Measurements from ENCODE around the gene GRIFIN. TPM values are rescaled to one million over a fixed set of nuclear protein-coding genes. Genes with fewer than 3 reads are reported as not detected.

The GRIFIN gene
- total RNA-seq, 2 donors from 2014 or later, result not detected

DNA sequence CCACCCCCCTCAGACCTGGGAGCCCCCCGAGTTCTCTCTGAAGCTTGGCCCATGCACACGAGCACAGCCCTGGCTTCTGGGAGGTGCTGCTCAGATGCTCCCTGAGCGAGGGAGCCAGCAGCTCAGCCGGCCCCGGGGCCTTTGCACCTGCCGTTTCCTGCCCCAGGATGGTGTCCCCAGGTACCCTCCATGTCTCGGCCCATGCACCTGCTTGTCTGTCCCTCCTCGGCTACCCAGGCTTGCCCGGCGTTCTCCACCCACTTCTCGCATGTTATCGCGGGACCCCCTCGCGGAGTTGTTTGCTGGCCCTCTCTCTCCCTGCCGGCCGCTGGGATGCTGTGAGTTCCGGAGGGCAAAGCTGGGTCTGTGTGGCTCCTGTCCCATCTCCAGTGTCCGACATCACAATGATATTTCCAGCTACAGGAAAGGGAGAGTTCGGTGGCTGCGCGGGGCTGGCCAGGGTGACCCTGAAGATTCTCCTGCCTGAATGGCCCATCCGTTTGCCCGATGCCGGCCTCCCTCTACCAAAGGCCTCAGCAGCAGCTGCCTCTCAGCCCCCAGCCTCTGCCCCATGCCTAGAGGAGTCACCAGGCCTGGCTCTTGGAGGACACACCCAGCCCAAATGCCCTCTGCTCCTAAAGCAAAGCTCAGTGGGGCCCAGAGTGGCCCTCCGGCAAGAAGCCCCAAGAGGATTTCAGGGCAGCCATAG lies 31.2 kb upstream of the GRIFIN start:
- Histone ChIP-seq H3K9me3 (no peaks in the 10 kb centered on the region), H3K36me3 (no peaks in the 10 kb centered on the region), H3K4me1 (replicated peaks) (peaks cover 36% of the 10 kb centered on the region), H3K27ac (peak overlapping the region; percentile 37 to 85), H3K27me3 (replicated peaks; ENCODE audit: insufficient read depth) (no peaks in the 10 kb centered on the region), H3K4me3 (no peak overlapping the region)
- intact Hi-C loops (cut with DNase I), result no loop called here
- no peak for DNase-seq (ENCODE audit: low spot score)
- TF ChIP-seq, protein P1, sequence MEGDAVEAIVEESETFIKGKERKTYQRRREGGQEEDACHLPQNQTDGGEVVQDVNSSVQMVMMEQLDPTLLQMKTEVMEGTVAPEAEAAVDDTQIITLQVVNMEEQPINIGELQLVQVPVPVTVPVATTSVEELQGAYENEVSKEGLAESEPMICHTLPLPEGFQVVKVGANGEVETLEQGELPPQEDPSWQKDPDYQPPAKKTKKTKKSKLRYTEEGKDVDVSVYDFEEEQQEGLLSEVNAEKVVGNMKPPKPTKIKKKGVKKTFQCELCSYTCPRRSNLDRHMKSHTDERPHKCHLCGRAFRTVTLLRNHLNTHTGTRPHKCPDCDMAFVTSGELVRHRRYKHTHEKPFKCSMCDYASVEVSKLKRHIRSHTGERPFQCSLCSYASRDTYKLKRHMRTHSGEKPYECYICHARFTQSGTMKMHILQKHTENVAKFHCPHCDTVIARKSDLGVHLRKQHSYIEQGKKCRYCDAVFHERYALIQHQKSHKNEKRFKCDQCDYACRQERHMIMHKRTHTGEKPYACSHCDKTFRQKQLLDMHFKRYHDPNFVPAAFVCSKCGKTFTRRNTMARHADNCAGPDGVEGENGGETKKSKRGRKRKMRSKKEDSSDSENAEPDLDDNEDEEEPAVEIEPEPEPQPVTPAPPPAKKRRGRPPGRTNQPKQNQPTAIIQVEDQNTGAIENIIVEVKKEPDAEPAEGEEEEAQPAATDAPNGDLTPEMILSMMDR (IDR thresholded peaks at IDR 0.05), result no peak
- TF ChIP-seq POLR2A (IDR thresholded peaks at IDR 0.05) (no peak), POLR2AphosphoS5 (IDR thresholded peaks at IDR 0.05) (no peak)
- WGBS, result 91% methylated on average over 26 of the region's 26 CpGs

DNA sequence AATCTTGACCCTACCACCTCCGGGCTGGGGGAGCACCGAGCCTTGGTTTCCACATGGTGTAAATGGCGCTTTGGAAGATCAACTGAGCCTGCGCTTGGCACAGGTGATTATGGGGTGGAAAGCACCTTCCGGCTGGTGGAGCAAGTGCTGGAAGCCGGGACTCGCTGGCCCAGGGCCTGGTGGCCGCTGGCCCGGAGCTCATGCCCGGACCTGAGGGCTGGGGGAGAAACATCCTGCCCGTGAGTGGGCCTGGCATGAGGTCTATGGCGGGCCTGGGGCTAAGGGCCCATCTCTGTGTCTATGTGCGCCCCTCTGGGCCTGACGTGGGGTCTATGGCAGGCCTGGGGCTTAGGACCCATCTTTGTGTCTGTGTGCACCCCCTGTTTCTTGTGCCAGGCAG lies 29.2 kb upstream of the GRIFIN start:
- Histone ChIP-seq H3K27ac (peak overlapping the region; percentile 17 to 30), H3K4me3 (no peak overlapping the region), H3K27me3 (replicated peaks; ENCODE audit: insufficient read depth) (no peaks in the 10 kb centered on the region), H3K36me3 (no peaks in the 10 kb centered on the region), H3K4me1 (replicated peaks) (peaks cover 18% of the 10 kb centered on the region), H3K9me3 (no peaks in the 10 kb centered on the region)
- TF ChIP-seq, protein P1 (IDR thresholded peaks at IDR 0.05), result peak in 1 of 4 experiments; percentile 10
- TF ChIP-seq POLR2A (IDR thresholded peaks at IDR 0.05), result no peak
- TF ChIP-seq POLR2AphosphoS5 (IDR thresholded peaks at IDR 0.05), result peak; percentile 77
- 65% methylated on average over 14 of the region's 14 CpGs for WGBS
- intact Hi-C loops (cut with DNase I), result no loop called here
- DNase-seq (ENCODE audit: low spot score), result peak; percentile 73

DNA sequence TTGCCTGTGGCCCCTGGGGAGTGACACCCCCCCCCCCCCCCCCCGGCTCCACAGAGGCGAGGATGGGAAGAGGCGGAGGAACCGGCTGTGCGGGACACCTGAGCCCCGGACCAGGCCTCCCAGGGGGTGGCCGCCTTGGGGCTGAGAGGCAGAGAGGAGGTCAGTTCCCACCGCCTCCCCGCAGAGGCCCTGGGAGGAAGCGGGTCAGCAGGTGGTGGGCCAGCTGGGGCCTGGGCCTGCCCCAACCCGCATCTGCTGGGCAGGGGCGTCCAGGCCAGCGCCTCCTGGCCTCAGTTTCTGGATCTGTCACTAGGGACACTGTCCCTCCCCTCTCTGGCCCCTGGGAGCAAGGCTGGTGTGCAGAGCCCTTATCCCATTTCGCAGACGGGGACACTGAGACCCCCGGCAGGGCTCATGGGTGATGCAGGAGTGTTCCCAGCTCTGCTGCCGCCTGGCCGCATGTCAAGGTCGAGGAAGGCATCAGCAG lies 28.7 kb upstream of the GRIFIN start:
- Histone ChIP-seq H3K27ac (peak overlapping the region in 1 of 2 donors; percentile 30), H3K9me3 (no peaks in the 10 kb centered on the region), H3K36me3 (no peaks in the 10 kb centered on the region), H3K27me3 (replicated peaks; ENCODE audit: insufficient read depth) (no peaks in the 10 kb centered on the region), H3K4me3 (no peak overlapping the region), H3K4me1 (replicated peaks) (peaks cover 13% of the 10 kb centered on the region)
- no peak for DNase-seq (ENCODE audit: low spot score)
- no peak for TF ChIP-seq POLR2AphosphoS5 (IDR thresholded peaks at IDR 0.05)
- no peak for TF ChIP-seq POLR2A (IDR thresholded peaks at IDR 0.05)
- TF ChIP-seq, protein P1 (IDR thresholded peaks at IDR 0.05), result no peak
- WGBS, result 71% methylated on average over 19 of the region's 19 CpGs
- intact Hi-C loops (cut with DNase I), result no loop called here

DNA sequence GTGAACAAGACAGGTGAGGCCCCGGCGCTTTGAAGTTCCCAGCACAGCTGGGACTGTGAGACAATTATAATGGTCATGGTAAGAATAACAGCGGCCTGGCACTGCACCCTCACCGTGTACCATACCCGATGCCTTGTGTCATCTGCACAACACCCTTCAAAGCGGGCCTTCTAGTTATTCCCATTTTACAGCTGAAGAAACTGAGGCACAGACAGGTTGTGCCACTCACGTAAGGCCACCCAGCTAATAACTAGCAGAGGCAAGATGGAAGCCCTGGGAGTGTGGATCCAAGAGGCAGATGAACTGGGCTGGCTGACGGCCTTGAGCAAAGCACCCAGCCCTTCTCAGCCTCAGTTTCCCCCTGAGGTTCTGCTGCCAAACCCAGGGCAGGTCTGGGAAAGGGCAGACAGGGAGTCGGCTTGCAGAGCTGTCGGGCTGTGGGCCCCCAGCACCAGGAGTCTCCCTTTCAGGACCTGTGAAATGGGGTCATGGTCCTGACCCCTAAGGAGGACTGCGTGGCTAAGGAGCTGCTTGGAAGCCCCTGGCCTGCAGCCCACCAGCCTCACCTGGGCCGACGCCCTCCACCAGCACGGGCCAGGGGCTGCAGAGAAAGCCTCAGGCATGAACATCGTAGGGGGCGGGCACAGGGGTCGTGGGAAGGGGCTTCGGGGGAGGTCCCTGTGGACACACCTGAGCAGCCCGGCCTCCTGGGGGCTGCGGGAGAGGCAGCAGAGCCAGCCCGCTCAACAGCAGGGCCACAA lies 28.1 kb upstream of the GRIFIN start:
- no peak for TF ChIP-seq POLR2A (IDR thresholded peaks at IDR 0.05)
- no peak for TF ChIP-seq POLR2AphosphoS5 (IDR thresholded peaks at IDR 0.05)
- H3K4me3 ChIP-seq, result no peak overlapping the region
- H3K27me3 ChIP-seq (replicated peaks; ENCODE audit: insufficient read depth), result no peaks in the 10 kb centered on the region
- H3K4me1 ChIP-seq (replicated peaks), result peaks cover 7% of the 10 kb centered on the region
- DNase-seq (ENCODE audit: low spot score), result no peak
- no peak overlapping the region for H3K27ac ChIP-seq
- WGBS, result 71% methylated on average over 19 of the region's 21 CpGs
- no peaks in the 10 kb centered on the region for H3K36me3 ChIP-seq
- intact Hi-C loops (cut with DNase I), result no loop called here
- no peaks in the 10 kb centered on the region for H3K9me3 ChIP-seq

DNA sequence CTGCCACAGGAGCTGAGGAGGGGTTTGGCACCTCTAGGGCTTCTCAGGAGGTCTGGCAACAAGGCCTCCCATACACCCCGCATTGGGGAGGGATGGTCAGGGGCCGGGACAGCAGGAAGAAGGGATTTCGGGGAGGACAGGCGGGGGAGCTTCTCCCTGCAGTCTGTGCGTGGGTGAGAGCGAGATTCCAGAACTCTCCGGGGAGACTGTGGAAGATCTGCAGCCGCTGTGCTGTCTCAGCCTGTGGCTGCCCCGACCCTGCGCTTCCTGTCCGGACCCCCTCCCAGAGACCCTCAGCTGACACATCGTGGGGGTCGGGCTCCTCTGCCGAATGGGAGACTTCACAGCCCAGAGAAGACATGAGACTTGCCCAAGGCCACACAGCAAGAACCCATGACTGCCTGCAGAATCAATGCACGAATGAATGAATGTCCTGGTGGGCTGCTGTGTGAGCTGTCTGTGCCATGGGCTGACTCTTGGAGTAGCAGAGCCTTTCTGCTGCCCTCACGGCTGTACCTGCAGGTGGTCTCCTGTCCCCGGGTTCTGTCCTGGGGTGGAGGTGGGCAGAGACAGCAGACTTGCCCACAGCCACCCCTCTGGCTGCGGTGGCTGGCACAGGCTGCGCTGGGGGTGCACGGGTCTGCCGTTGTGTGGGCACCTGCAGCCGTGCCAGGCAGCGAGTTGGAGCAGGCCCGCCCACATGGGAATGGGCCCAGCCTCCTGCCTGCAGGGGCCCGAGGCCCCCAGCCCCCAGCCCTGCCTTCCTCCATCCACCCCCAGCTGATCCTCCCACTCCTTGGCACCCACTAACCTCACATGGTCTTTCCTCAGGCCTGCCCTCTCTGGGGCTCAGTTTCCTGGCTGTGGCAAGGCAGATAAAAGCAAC lies 27.1 kb upstream of the GRIFIN start:
- TF ChIP-seq POLR2AphosphoS5 (IDR thresholded peaks at IDR 0.05) (no peak), POLR2A (IDR thresholded peaks at IDR 0.05) (no peak)
- TF ChIP-seq, protein P1 (IDR thresholded peaks at IDR 0.05), result no peak
- H3K36me3 ChIP-seq, result no peaks in the 10 kb centered on the region
- intact Hi-C loops (cut with DNase I), result no loop called here
- H3K9me3 ChIP-seq, result no peaks in the 10 kb centered on the region
- no peaks in the 10 kb centered on the region for H3K27me3 ChIP-seq (replicated peaks; ENCODE audit: insufficient read depth)
- peaks cover 4% of the 10 kb centered on the region for H3K4me1 ChIP-seq (replicated peaks)
- WGBS, result 62% methylated on average over 19 of the region's 25 CpGs
- H3K27ac ChIP-seq, result no peak overlapping the region
- H3K4me3 ChIP-seq, result no peak overlapping the region
- no peak for DNase-seq (ENCODE audit: low spot score)
